Suprapubic skin (tissue), 4 donors: ENCODE data around the gene RNF5. TPM values are rescaled to one million over a fixed set of nuclear protein-coding genes. Genes with fewer than 3 reads are reported as not detected.
A peak's percentile ranks its signal among the peaks of the same experiment; 100 is the strongest.

Source experiments
- DNase-seq, 2 donors: peaks; one replicate each; pipeline ENCODE4 v3.0.0-alpha.2; 2019; ENCODE audit warnings: low spot score in 2 of 2
- H3K27ac ChIP-seq: fragments of 200-600 bp; sonication (generic); one replicate; pipeline ENCODE4 v1.5.1; 2019
- H3K27me3 ChIP-seq: fragments of 200-600 bp; sonication (generic); one replicate; pipeline ENCODE4 v1.5.1; 2019
- H3K36me3 ChIP-seq: fragments of 200-600 bp; sonication (generic); one replicate; pipeline ENCODE4 v1.5.1; 2019
- H3K4me1 ChIP-seq: fragments of 200-600 bp; sonication (generic); one replicate; pipeline ENCODE4 v1.5.1; 2019
- H3K4me3 ChIP-seq: fragments of 200-600 bp; sonication (generic); one replicate; pipeline ENCODE4 v1.5.1; 2019; ENCODE audit warnings: mild to moderate bottlenecking
- H3K9me3 ChIP-seq: fragments of 200-600 bp; sonication (generic); one replicate; pipeline ENCODE4 v1.5.1; 2019
- CTCF ChIP-seq, 2 donors: fragments of 200-600 bp in 1 of 2; fragments of 450-650 bp in 1 of 2; sonication (generic) in 1 of 2; IDR thresholded peaks; one replicate each; pipeline ENCODE4 v1.5.1; 2016 to 2019; ENCODE audit warnings: antibody characterized with exemption in 2 of 2, mild to moderate bottlenecking in 1 of 2, moderate library complexity in 1 of 2
- EP300 ChIP-seq: sonication (generic); formaldehyde crosslinking; IDR thresholded peaks from one replicate; pipeline ENCODE4 v1.6.1; 2017; ENCODE audit warnings: antibody characterized with exemption
- POLR2A ChIP-seq, 2 donors: fragments of 450-650 bp; IDR thresholded peaks; one replicate each; pipeline ENCODE4 v1.6.1; 2017; ENCODE audit warnings: antibody characterized with exemption in 2 of 2, mild to moderate bottlenecking in 2 of 2, moderate library complexity in 2 of 2
- POLR2AphosphoS5 ChIP-seq, 3 donors: sonication (generic); formaldehyde crosslinking; IDR thresholded peaks; one replicate each; pipeline ENCODE4 v1.6.1; 2017; ENCODE audit warnings: antibody characterized with exemption in 3 of 3
- WGBS: methylation state at CpG from one replicate; pipeline ENCODE4 v1.1.5; 2018; 5-methylcytosine and 5-hydroxymethylcytosine counted together
- total RNA-seq, 4 donors: library from RNA; depleted of rRNA; stranded (reverse); fragments of >200 nt; gene quantifications; one replicate each; pipeline ENCODE4 v1.1.0, GENCODE V29; 2016

RNF5 gene
- total RNA-seq, 4 donors from 2014 or later = 55.7 to 73.0 (median 63.4) TPM

GRCh38 chr6:32149932-32150870 lies 28.0 kb upstream of the RNF5 start:
- Histone ChIP-seq H3K27ac (no peak overlapping the region), H3K4me1 (peaks cover 40% of the 10 kb centered on the region), H3K9me3 (no peaks in the 10 kb centered on the region), H3K36me3 (no peaks in the 10 kb centered on the region), H3K27me3 (no peaks in the 10 kb centered on the region), H3K4me3 (no peak overlapping the region)
- 65% methylated on average over 53 of the region's 55 CpGs for WGBS
- TF ChIP-seq POLR2A (IDR thresholded peaks at IDR 0.05) = no peak
- no peak for TF ChIP-seq CTCF (IDR thresholded peaks at IDR 0.05)
- TF ChIP-seq POLR2AphosphoS5 (IDR thresholded peaks at IDR 0.05) = no peak
- TF ChIP-seq EP300 = no peak
- no peak for DNase-seq

GRCh38 chr6:32151181-32151862 lies 26.9 kb upstream of the RNF5 start:
- WGBS = 41% methylated on average over 8 of the region's 8 CpGs
- Histone ChIP-seq H3K27ac (no peak overlapping the region), H3K4me1 (peaks cover 47% of the 10 kb centered on the region)

GRCh38 chr6:32151863-32152768 lies 26.1 kb upstream of the RNF5 start, which contains the start of gene PRRT1:
Gene PRRT1, minus strand, starts transcription at chr6:32151939. Its CDS starts 112 bp downstream, at chr6:32151827.
- Histone ChIP-seq H3K27ac (peak within 1 kb of the TSS; percentile 88), H3K4me3 (peak within 1 kb of the TSS; percentile 76), H3K9me3 (no peaks in the 10 kb centered on the region), H3K36me3 (peaks cover 12% of the 10 kb centered on the region), H3K4me1 (peaks cover 47% of the 10 kb centered on the region), H3K27me3 (no peaks in the 10 kb centered on the region)
- WGBS = 26% methylated on average over 11 of the region's 24 CpGs
- TF ChIP-seq POLR2A (IDR thresholded peaks at IDR 0.05) = no peak
- TF ChIP-seq EP300 = no peak
- TF ChIP-seq CTCF (IDR thresholded peaks at IDR 0.05) = no peak
- TF ChIP-seq POLR2AphosphoS5 (IDR thresholded peaks at IDR 0.05) = no peak
- no peak for DNase-seq

More at GRCh38 chr6:32151181-32151862, 26.9 kb upstream of the RNF5 start:
- Histone ChIP-seq H3K4me3 (peak overlapping the region; percentile 76), H3K36me3 (peaks cover 6% of the 10 kb centered on the region), H3K9me3 (no peaks in the 10 kb centered on the region), H3K27me3 (no peaks in the 10 kb centered on the region)
- TF ChIP-seq POLR2A (IDR thresholded peaks at IDR 0.05) (no peak), POLR2AphosphoS5 (IDR thresholded peaks at IDR 0.05) (no peak), CTCF (IDR thresholded peaks at IDR 0.05) (no peak), EP300 (no peak)
- no peak for DNase-seq

GRCh38 chr6:32152769-32153563 lies 25.2 kb upstream of the RNF5 start:
- TF ChIP-seq CTCF (IDR thresholded peaks at IDR 0.05) = no peak
- no peak for TF ChIP-seq POLR2A (IDR thresholded peaks at IDR 0.05)
- no peak for TF ChIP-seq POLR2AphosphoS5 (IDR thresholded peaks at IDR 0.05)
- no peak for TF ChIP-seq EP300
- peak overlapping the region; percentile 76 for H3K4me3 ChIP-seq
- 17% methylated on average over 35 of the region's 35 CpGs for WGBS
- H3K36me3 ChIP-seq = peaks cover 21% of the 10 kb centered on the region
- no peaks in the 10 kb centered on the region for H3K9me3 ChIP-seq
- peak in 1 of 2 donors; percentile 83 for DNase-seq
- peak overlapping the region; percentile 88 for H3K27ac ChIP-seq
- H3K4me1 ChIP-seq = peaks cover 47% of the 10 kb centered on the region
- no peaks in the 10 kb centered on the region for H3K27me3 ChIP-seq
